Esophagus muscularis mucosa (tissue), 4 donors: Measurements from ENCODE around the gene ADK. TPM values are rescaled to one million over a fixed set of nuclear protein-coding genes. Genes with fewer than 3 reads are reported as not detected.

Experiments used
- DNase-seq: peaks from one replicate; pipeline ENCODE4 v3.0.0-alpha.2; 2017; ENCODE audit errors: extremely low spot score
- H3K27ac ChIP-seq, 4 donors: fragments of 200-600 bp; sonication (generic); replicated peaks in 1 of 4; 1 replicate in 3 of 4; 2 replicates in 1 of 4; pipeline ENCODE4 v1.5.1; 2016 to 2019; ENCODE audit warnings: mild to moderate bottlenecking in 1 of 4
- H3K27me3 ChIP-seq, 4 donors: fragments of 200-600 bp; sonication (generic); one replicate each; pipeline versions ENCODE4 v1.5.1 to v1.6.0; 2016 to 2019
- H3K36me3 ChIP-seq, 4 donors: fragments of 200-600 bp; sonication (generic); one replicate each; pipeline ENCODE4 v1.5.1; 2016 to 2019
- H3K4me1 ChIP-seq, 4 donors: fragments of 200-600 bp; sonication (generic); one replicate each; pipeline ENCODE4 v1.5.1; 2016 to 2019
- H3K4me3 ChIP-seq, 4 donors: fragments of 200-600 bp; sonication (generic); 1 replicate in 2 of 4; 2 replicates in 2 of 4; pipeline ENCODE4 v1.5.1; 2016 to 2019; ENCODE audit warnings: mild to moderate bottlenecking in 4 of 4, moderate library complexity in 1 of 4
- H3K9me3 ChIP-seq, 4 donors: fragments of 200-600 bp; sonication (generic); 1 replicate in 3 of 4; 2 replicates in 1 of 4; pipeline ENCODE4 v1.5.1; 2016 to 2019
- EP300 ChIP-seq: sonication (generic); formaldehyde crosslinking; IDR thresholded peaks from one replicate; pipeline ENCODE4 v1.6.1; 2017; ENCODE audit warnings: antibody characterized with exemption
- POLR2A ChIP-seq: fragments of 450-650 bp; IDR thresholded peaks from one replicate; pipeline ENCODE4 v1.6.1; 2017; ENCODE audit warnings: antibody characterized with exemption, moderate library complexity, mild to moderate bottlenecking, low read depth
- POLR2AphosphoS5 ChIP-seq, 2 donors: sonication (generic); formaldehyde crosslinking; IDR thresholded peaks; one replicate each; pipeline ENCODE4 v1.6.1; 2017; ENCODE audit warnings: antibody characterized with exemption in 2 of 2
- WGBS: methylation state at CpG from one replicate; pipeline ENCODE4 v1.1.5; 2018; 5-methylcytosine and 5-hydroxymethylcytosine counted together
- intact Hi-C: fragments of 100-400 bp; cut with DNase I; formaldehyde crosslinking; loops from one replicate; pipeline ENCODE4 v1.15.1; 2023
- total RNA-seq, 4 donors: library from RNA; depleted of rRNA; stranded (reverse); fragments of >200 nt; gene quantifications; one replicate each; pipeline versions ENCODE4 v1.1.0 to v1.2.1, GENCODE V29; 2016
- TF ChIP-seq, protein P1 (sequence below), 3 experiments: fragments of 200-600 bp in 2 of 3; fragments of 450-650 bp in 1 of 3; sonication (generic) in 2 of 3; IDR thresholded peaks; one replicate each; pipeline ENCODE4 v1.5.1; 2017 to 2019; ENCODE audit warnings: antibody characterized with exemption in 3 of 3, mild to moderate bottlenecking in 2 of 3, moderate library complexity in 1 of 3

The ADK gene
- total RNA-seq, 4 donors from 2014 or later = 20.2 to 23.3 (median 21.2) TPM

DNA sequence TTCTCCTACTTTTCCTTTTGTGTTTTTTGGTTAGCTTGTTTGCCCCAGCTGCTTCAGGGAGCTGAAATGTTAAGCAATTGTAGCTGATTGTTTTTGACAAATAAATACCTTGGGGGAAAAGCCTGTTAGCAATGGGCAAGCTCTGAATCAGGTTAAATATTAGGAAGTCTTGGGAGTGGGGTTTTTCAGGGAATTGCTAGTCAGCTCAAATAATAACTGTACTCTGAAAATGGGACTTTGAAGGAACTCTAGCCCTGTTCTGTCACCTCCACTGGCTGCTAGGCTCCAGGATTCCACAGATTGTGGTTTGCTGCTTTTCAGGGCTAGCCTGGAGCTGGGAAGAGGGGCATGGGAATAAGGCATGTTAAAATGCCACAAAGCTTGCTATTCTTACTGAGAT lies 39.5 kb downstream of the ADK start:
- H3K27ac ChIP-seq = peak overlapping the region; percentile 29 to 63 (median 34)
- intact Hi-C loops = no loop called here
- no peaks in the 10 kb centered on the region for H3K9me3 ChIP-seq
- H3K4me1 ChIP-seq = peaks cover 7 to 20% (median 13%) of the 10 kb centered on the region in 4 donors
- no peak for DNase-seq
- H3K36me3 ChIP-seq = no peaks in the 10 kb centered on the region
- TF ChIP-seq POLR2A = no peak
- TF ChIP-seq EP300 = no peak
- TF ChIP-seq POLR2AphosphoS5 (IDR thresholded peaks at IDR 0.05) = no peak
- TF ChIP-seq, protein P1, sequence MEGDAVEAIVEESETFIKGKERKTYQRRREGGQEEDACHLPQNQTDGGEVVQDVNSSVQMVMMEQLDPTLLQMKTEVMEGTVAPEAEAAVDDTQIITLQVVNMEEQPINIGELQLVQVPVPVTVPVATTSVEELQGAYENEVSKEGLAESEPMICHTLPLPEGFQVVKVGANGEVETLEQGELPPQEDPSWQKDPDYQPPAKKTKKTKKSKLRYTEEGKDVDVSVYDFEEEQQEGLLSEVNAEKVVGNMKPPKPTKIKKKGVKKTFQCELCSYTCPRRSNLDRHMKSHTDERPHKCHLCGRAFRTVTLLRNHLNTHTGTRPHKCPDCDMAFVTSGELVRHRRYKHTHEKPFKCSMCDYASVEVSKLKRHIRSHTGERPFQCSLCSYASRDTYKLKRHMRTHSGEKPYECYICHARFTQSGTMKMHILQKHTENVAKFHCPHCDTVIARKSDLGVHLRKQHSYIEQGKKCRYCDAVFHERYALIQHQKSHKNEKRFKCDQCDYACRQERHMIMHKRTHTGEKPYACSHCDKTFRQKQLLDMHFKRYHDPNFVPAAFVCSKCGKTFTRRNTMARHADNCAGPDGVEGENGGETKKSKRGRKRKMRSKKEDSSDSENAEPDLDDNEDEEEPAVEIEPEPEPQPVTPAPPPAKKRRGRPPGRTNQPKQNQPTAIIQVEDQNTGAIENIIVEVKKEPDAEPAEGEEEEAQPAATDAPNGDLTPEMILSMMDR (IDR thresholded peaks at IDR 0.05) = no peak
- no peak overlapping the region for H3K4me3 ChIP-seq
- H3K27me3 ChIP-seq = no peaks in the 10 kb centered on the region

DNA sequence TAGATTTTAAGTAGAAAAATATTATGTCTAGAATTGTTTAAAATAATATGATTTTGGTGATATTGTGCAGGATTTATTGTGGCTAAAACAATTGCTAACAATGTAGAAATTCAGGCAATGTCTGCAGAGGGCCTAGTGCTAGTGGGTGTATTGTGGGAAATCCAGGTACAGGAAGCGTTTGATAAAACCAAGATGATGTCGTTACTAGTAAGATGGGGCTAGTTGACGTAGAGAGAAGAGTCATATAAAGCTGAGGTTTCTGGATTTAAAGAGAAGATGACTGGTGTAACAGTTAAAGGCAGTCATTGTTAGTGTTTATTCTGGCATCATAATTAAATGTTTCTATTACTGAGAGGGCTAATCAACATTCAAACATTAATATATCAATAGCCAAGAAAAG lies 43.5 kb downstream of the ADK start:
- WGBS = 85% methylated on average over 3 of the region's 3 CpGs
- H3K4me3 ChIP-seq = no peak overlapping the region

DNA sequence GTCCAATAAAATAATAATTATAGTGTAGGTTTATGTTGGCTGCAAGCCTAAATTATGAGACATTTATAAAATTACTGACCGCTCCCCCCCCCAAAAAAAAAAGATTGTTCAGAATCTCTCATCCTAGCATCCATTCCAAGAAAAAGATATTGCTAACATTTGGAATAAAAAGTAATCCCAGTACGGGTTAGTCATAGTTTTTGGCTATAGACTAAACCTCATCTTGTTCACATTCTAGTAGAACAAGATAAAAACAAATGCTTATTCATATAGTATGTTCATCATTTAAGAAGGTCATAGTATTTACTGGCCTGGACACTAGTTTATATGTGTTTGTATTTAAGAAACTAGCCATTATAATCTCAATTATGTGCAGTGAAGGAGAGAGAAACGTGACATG lies 44.0 kb downstream of the ADK start:
- intact Hi-C loops = no loop called here
- H3K36me3 ChIP-seq = no peaks in the 10 kb centered on the region
- H3K4me1 ChIP-seq = peaks cover 1 to 14% (median 11%) of the 10 kb centered on the region in 4 donors
- TF ChIP-seq POLR2AphosphoS5 (IDR thresholded peaks at IDR 0.05) = no peak
- TF ChIP-seq, protein P1 (IDR thresholded peaks at IDR 0.05) = no peak
- TF ChIP-seq POLR2A = no peak
- H3K27ac ChIP-seq = no peak overlapping the region
- DNase-seq = no peak
- no peaks in the 10 kb centered on the region for H3K9me3 ChIP-seq
- no peak overlapping the region for H3K4me3 ChIP-seq
- WGBS = 66% methylated on average over 3 of the region's 3 CpGs
- H3K27me3 ChIP-seq = no peaks in the 10 kb centered on the region

More for the DNA sequence above, 43.5 kb downstream of the ADK start:
- Histone ChIP-seq H3K9me3 (no peaks in the 10 kb centered on the region), H3K27ac (no peak overlapping the region), H3K27me3 (no peaks in the 10 kb centered on the region), H3K36me3 (no peaks in the 10 kb centered on the region), H3K4me1 (peaks cover 6 to 19% (median 13%) of the 10 kb centered on the region in 4 donors)
- no peak for DNase-seq
- no peak for TF ChIP-seq POLR2AphosphoS5 (IDR thresholded peaks at IDR 0.05)
- TF ChIP-seq, protein P1 (IDR thresholded peaks at IDR 0.05) = no peak
- no peak for TF ChIP-seq EP300
- TF ChIP-seq POLR2A = no peak
- intact Hi-C loops = no loop called here

DNA sequence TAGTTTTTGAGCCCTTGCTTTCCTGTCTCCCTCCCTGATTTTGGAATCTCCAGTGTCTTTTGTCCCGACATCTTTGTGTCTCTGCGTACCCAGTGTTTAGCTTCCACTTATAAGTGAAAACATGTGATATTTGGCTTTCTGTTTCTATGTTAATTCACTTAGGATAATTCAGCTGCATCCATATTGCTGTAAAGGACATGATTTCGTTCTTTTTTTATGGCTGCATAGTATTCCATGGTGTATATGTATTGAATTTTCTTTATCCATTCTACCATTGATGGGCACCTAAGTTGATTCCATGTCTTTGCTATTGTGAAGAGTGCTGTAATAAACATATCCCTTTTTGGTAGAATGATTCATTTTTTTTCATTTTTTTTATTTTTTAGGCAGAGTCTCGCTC lies 48.3 kb downstream of the ADK start:
- no peaks in the 10 kb centered on the region for H3K4me1 ChIP-seq
- H3K27ac ChIP-seq = no peak overlapping the region
- DNase-seq = no peak
- intact Hi-C loops = no loop called here
- 97% methylated on average over 4 of the region's 4 CpGs for WGBS
- no peaks in the 10 kb centered on the region for H3K27me3 ChIP-seq
- peaks cover 0 to 5% (median 0%) of the 10 kb centered on the region in 4 donors for H3K36me3 ChIP-seq
- no peak for TF ChIP-seq EP300
- no peak for TF ChIP-seq POLR2AphosphoS5 (IDR thresholded peaks at IDR 0.05)
- TF ChIP-seq POLR2A = no peak
- TF ChIP-seq, protein P1 (IDR thresholded peaks at IDR 0.05) = no peak
- no peak overlapping the region for H3K4me3 ChIP-seq
- H3K9me3 ChIP-seq = no peaks in the 10 kb centered on the region

DNA sequence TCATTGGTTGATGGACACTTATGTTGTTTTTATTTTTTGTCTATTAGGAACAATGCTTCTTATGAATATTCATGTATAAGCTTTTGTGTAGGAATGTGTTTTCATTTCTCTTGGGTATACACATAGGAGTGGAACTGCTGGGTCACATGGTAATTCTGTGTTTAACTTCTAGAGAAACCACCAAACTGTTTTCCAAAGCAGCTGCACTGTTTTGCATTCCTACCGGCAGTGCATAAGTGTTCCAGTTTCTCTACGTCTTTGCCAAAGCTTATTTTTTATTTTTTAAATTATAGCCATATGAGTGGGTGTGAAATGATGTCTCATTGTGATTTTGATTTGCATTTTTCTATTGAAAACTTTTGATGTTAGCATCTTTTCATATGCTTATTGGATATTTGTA lies 51.3 kb downstream of the ADK start:
- no peaks in the 10 kb centered on the region for H3K9me3 ChIP-seq
- no peak for TF ChIP-seq POLR2A
- TF ChIP-seq, protein P1 (IDR thresholded peaks at IDR 0.05) = no peak
- no peak for TF ChIP-seq POLR2AphosphoS5 (IDR thresholded peaks at IDR 0.05)
- no peaks in the 10 kb centered on the region for H3K4me1 ChIP-seq
- H3K27me3 ChIP-seq = no peaks in the 10 kb centered on the region
- DNase-seq = no peak
- WGBS = 70% methylated on average over 2 of the region's 2 CpGs
- no peak overlapping the region for H3K4me3 ChIP-seq
- no peak overlapping the region for H3K27ac ChIP-seq
- peaks cover 0 to 7% (median 3%) of the 10 kb centered on the region in 4 donors for H3K36me3 ChIP-seq
- intact Hi-C loops = no loop called here
